ENCODE data around the gene ULBP1. TPM values are rescaled to one million over a fixed set of nuclear protein-coding genes. Genes with fewer than 3 reads are reported as not detected.
"Not testable (repeated sequence)": the region's sequence is repeated elsewhere in the genome, so short reads cannot be mapped to it uniquely, and the experiment has no call there.

The ULBP1 gene
- total and polyA plus RNA-seq, 8 donors, result 0.02 to 1.3 (median 0.09) TPM; not detected in 3

DNA sequence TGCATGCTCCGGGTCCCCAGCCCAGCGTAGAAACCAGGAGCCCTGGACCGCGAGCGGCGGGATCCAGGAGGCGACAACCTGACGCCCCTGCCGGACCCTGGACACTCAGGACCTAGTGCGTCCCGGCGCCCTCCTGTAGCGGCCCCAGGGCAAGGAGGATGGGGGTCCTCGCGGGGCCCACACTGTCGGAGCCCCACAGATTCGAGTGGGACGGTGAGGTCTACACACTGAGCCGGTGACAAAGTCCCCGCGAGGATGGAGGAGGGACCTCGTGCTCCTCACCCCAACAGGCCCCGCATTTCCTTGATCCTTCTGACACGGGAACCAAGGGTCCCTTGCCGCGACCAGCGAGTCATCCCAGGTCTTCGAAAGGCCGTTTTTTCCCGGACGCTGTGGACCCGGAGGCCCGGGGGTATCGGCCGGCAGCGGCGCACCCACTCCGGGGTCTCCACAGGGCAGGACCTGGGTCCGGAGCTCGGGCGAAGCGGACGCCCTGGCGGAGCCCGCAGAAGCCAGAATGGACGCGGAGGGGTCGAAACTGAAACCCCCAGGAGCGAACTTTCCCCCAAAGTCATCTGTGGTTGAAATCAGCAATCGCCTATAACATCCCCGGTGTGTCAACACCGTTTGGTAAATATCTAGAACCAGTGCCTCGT, 9.3 kb upstream of the ULBP1 start:
- 5 to 6% methylated on average over 34 to 35 of the region's 53 CpGs for whole genome bisulfite sequencing, 2 donors
- H3K27me3 ChIP-seq, result peaks cover 0 to 27% (median 2%) of the 10 kb centered on the region in 4 donors
- intact Hi-C loops (cut with DNase I); H3K4me1 ChIP-seq; DNase-seq; H3K36me3 ChIP-seq; FAIRE-seq; H3K27ac ChIP-seq; H3K9me3 ChIP-seq: not testable (repeated sequence)
- peak overlapping the region in 1 of 4 donors; percentile 12 for H3K4me3 ChIP-seq
- peak in 3 of 4 donors; percentile 17 to 54 (median 20) for ATAC-seq

DNA sequence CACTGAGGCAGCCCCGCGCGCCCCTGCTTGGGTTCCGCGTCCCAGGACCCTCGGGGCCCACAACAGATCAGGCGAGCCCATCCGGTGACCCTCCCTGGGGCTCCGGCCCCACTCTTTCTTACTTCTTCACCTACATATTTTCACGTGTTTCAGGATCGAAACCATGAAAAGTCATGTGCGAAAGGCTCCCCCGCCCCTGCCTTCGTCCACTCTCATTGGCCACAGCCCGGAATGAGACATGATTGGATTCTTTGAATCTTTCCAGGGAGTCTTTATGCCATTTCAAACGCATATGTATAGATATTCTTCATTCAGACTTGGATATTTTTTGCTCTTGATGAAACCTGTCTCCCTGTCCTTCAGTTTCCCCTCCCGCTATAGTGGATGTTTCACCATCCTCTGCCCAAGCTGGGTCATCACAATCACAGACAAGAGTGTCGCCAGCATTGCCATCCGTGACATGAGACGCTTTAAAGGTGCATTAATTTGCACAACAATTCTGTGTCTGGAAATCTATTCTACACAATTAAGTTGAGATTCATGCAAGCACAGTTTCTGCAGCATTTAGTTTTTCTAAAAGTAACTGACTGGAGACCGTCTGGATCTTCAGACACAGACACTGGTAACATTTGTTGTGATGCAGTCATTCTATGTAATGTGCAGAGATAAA, 8.6 kb upstream of the ULBP1 start:
- DNase-seq; H3K4me1 ChIP-seq; intact Hi-C loops (cut with DNase I); FAIRE-seq; H3K36me3 ChIP-seq; H3K4me3 ChIP-seq; H3K9me3 ChIP-seq; H3K27ac ChIP-seq: not testable (repeated sequence)
- ATAC-seq, result peak in 1 of 4 donors; percentile 19
- WGBS, 2 donors, result 12 to 17% methylated on average over 12 to 13 of the region's 21 CpGs
- H3K27me3 ChIP-seq, result peaks cover 0 to 27% (median 2%) of the 10 kb centered on the region in 4 donors

DNA sequence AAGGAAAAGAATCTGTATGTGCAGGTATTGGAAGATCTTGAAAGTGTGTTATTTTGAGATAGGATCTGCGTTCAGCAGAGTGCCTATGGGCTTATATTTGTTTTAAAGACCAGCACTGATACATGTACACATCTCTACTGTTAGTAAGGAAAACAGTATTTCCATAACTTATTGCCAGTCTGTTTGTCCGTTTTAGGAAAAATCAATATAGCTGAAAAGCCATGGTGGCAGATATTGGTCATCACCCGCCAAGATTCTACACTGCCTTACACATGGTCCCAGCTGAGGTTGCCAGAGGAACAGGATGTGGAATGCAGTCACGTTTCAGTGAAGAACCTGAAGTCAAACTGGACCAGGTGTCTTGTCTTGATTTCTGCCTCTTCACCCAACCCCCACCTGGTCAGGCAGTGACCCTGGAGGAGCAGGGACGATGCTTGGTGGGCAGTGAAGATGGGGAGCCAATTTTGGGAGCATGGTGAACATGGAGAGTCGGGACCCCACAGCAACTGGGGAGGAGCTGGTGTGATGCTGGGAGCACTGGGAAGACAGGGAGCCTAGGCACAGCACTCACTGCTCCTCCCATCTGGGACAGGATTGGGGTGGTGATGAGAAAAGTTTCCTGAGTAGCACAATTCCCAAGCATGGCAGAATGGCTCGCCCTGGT, 8.0 kb upstream of the ULBP1 start:
- H3K36me3 ChIP-seq; H3K4me3 ChIP-seq; H3K9me3 ChIP-seq; H3K27ac ChIP-seq; FAIRE-seq; H3K4me1 ChIP-seq; DNase-seq; ATAC-seq; intact Hi-C loops (cut with DNase I): not testable (repeated sequence)
- WGBS, 2 donors, result 28 to 31% methylated on average over 7 of the region's 7 CpGs
- H3K27me3 ChIP-seq, result peaks cover 0 to 27% (median 2%) of the 10 kb centered on the region in 4 donors

DNA sequence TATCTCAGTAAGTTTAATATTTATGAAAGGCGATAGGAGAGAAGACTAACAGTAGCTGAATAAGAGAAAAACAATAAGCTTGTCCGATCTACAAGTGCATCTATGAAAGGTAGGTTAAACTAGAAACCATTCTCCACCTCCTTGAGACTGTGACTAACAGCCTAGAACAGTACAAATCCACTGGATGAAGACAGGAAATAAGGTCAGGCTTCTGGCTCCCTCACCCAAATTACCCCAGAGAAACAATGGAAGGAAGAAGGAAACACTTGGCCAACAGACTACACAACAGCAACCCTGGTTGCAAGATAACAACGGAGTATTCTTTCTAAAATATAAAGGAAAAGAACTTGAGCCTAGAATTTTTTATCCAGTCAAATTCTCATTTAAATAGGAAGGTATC, 5.6 kb upstream of the ULBP1 start:
- H3K9me3 ChIP-seq; H3K36me3 ChIP-seq; DNase-seq; H3K4me3 ChIP-seq; ATAC-seq; FAIRE-seq; intact Hi-C loops (cut with DNase I); H3K27ac ChIP-seq; H3K4me1 ChIP-seq: not testable (repeated sequence)
- peaks cover 0 to 15% (median 0%) of the 10 kb centered on the region in 4 donors for H3K27me3 ChIP-seq
- 51 to 66% methylated on average over 3 of the region's 3 CpGs for WGBS, 2 donors

DNA sequence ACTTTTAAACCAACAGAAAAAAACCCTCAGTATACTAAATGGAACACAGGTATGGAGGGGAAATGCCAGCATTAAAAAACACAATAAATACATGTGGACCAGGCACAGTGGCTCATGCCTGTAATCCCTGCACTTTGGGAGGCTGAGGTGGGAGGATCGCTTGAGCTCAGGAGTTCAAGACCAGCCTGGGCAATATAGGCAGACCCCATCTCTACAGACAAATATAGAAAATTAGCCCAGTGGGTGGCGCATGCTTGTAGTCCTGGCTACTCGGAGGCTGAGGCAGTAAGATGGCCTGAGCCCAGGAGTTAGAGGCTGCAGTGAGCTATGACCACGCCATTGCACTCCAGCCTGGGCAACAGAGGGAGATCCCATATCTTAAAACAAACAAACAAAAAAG, 3.9 kb upstream of the ULBP1 start:
- peaks cover 0 to 18% (median 0%) of the 10 kb centered on the region in 4 donors for H3K27me3 ChIP-seq
- intact Hi-C loops (cut with DNase I); H3K27ac ChIP-seq; ATAC-seq; DNase-seq; H3K9me3 ChIP-seq; FAIRE-seq; H3K4me1 ChIP-seq; H3K36me3 ChIP-seq; H3K4me3 ChIP-seq: not testable (repeated sequence)
- WGBS, 2 donors, result 74 to 76% methylated on average over 2 of the region's 4 CpGs

DNA sequence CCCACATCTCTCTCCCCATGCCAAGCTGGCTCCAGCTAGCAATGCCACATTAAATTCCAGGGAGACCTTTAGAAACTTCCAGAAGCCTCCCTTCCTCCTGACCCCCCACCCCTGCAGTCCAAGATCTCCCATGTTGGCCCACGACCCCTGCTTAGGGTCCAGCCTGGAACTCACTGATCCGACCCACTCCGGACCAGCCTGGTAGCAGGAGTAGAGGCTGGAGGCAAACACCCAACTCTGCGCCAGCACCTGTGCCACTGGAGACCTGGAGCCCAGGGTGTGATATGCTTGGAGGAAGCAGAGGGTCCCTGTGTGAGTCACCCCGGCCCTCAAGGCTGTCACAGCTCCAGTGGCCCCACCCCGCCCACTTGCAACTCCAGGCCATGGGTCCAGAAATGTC, 3.3 kb upstream of the ULBP1 start:
- H3K4me1 ChIP-seq, result peaks cover 0 to 5% (median 0%) of the 10 kb centered on the region in 3 donors
- no peak overlapping the region for H3K4me3 ChIP-seq
- intact Hi-C loops (cut with DNase I), result no loop called here
- no peaks in the 10 kb centered on the region for H3K9me3 ChIP-seq
- H3K27ac ChIP-seq, result no peak overlapping the region
- TF ChIP-seq, protein P1, sequence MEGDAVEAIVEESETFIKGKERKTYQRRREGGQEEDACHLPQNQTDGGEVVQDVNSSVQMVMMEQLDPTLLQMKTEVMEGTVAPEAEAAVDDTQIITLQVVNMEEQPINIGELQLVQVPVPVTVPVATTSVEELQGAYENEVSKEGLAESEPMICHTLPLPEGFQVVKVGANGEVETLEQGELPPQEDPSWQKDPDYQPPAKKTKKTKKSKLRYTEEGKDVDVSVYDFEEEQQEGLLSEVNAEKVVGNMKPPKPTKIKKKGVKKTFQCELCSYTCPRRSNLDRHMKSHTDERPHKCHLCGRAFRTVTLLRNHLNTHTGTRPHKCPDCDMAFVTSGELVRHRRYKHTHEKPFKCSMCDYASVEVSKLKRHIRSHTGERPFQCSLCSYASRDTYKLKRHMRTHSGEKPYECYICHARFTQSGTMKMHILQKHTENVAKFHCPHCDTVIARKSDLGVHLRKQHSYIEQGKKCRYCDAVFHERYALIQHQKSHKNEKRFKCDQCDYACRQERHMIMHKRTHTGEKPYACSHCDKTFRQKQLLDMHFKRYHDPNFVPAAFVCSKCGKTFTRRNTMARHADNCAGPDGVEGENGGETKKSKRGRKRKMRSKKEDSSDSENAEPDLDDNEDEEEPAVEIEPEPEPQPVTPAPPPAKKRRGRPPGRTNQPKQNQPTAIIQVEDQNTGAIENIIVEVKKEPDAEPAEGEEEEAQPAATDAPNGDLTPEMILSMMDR (IDR thresholded peaks at IDR 0.05), result no peak
- DNase-seq (no peak), ATAC-seq (no peak), FAIRE-seq (no peak)
- H3K36me3 ChIP-seq, result no peaks in the 10 kb centered on the region
- H3K27me3 ChIP-seq, result peaks cover 0 to 21% (median 0%) of the 10 kb centered on the region in 4 donors
- 67 to 78% methylated on average over 6 of the region's 6 CpGs for WGBS, 2 donors

DNA sequence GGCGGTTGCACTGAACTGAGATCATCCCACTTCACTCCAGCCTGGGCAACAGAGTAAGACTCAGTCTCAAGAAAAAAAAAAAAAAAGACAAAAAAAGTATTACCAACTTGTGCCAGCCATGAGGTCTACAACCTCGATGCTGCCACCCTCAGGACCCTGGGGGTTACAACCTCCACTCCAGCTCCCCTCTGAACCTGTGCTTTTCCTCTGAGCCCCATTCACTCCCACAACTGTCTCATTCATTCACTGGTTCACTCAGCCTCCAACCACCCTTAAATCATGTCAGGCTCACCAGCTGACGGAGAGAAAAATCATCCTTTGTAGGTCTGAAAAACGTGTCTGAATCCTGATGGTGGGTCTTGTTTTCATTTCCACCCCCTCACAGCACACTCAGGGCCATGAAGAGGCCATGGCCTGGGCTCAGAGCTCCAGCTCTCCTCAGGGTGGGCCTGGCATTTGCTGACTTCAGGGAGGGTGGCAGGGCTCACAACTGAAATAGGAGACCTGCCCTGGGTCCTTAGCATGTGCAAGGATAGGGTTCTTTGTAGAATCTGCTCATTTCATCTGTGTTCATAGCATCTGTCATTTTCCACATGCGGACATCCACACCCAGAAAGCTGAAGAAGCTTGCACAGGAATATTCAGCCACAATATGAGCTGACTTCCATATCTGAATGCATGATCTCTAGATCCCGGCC, 1.9 kb upstream of the ULBP1 start:
- DNase-seq (no peak), ATAC-seq (no peak), FAIRE-seq (no peak)
- Histone ChIP-seq H3K27me3 (peaks cover 0 to 15% (median 0%) of the 10 kb centered on the region in 4 donors), H3K4me3 (no peak overlapping the region), H3K27ac (no peak overlapping the region), H3K36me3 (no peaks in the 10 kb centered on the region), H3K9me3 (no peaks in the 10 kb centered on the region), H3K4me1 (peaks cover 0 to 5% (median 0%) of the 10 kb centered on the region in 3 donors)
- TF ChIP-seq, protein P1 (IDR thresholded peaks at IDR 0.05), result no peak
- intact Hi-C loops (cut with DNase I), result no loop called here
- WGBS, 2 donors, result 61 to 79% methylated on average over 6 of the region's 6 CpGs
